ENCODE data around the gene NIPA2.

The NIPA2 gene

GRCh38 chr15:22839046-22839695, 705 bp downstream of the NIPA2 start:
- no peak for DNase-seq (ENCODE audit: low read depth)

- DNase-seq (ENCODE audit: low read depth): no peak
These were observed 6.2 kb downstream of the NIPA2 start for GRCh38 chr15:22844421-22845288.

GRCh38 chr15:22845289-22845900, 6.9 kb downstream of the NIPA2 start:
- no peak for DNase-seq (ENCODE audit: low read depth)

GRCh38 chr15:22846073-22846472, 7.6 kb downstream of the NIPA2 start:
- DNase-seq (ENCODE audit: low read depth): no peak

GRCh38 chr15:22850055-22850454, 11.6 kb downstream of the NIPA2 start:
- no peak for DNase-seq (ENCODE audit: low read depth)

GRCh38 chr15:22851513-22851912, 13.0 kb downstream of the NIPA2 start:
- no peak for DNase-seq (ENCODE audit: low read depth)

- no peak for DNase-seq (ENCODE audit: low read depth)
These were observed 17.3 kb downstream of the NIPA2 start for GRCh38 chr15:22855791-22856190.

GRCh38 chr15:22856659-22857058, 18.2 kb downstream of the NIPA2 start:
- DNase-seq (ENCODE audit: low read depth): no peak

GRCh38 chr15:22861161-22861560, 22.7 kb downstream of the NIPA2 start:
- DNase-seq (ENCODE audit: low read depth): no peak

GRCh38 chr15:22863356-22863755, 24.9 kb downstream of the NIPA2 start:
- no peak for DNase-seq (ENCODE audit: low read depth)

- no peak for DNase-seq (ENCODE audit: low read depth)
These were observed 27.6 kb downstream of the NIPA2 start for GRCh38 chr15:22866079-22866478.

GRCh38 chr15:22867886-22868285, 29.4 kb downstream of the NIPA2 start:
- DNase-seq (ENCODE audit: low read depth): no peak

- no peak for DNase-seq (ENCODE audit: low read depth)
These were observed 30.0 kb downstream of the NIPA2 start for GRCh38 chr15:22868495-22868894.

- no peak for DNase-seq (ENCODE audit: low read depth)
These were observed 30.5 kb downstream of the NIPA2 start for GRCh38 chr15:22868928-22869327.

- DNase-seq (ENCODE audit: low read depth): no peak
These were observed 31.4 kb downstream of the NIPA2 start for GRCh38 chr15:22869856-22870255.

- no peak for DNase-seq (ENCODE audit: low read depth)
These were observed 32.4 kb downstream of the NIPA2 start for GRCh38 chr15:22870865-22871264.

GRCh38 chr15:22871481-22872086, 33.1 kb downstream of the NIPA2 start:
- DNase-seq (ENCODE audit: low read depth): no peak

GRCh38 chr15:22872936-22873701, 34.7 kb downstream of the NIPA2 start:
- no peak for DNase-seq (ENCODE audit: low read depth)

- no peak for DNase-seq (ENCODE audit: low read depth)
These were observed 35.4 kb downstream of the NIPA2 start for GRCh38 chr15:22873841-22874240.

- DNase-seq (ENCODE audit: low read depth): no peak
These were observed 35.8 kb downstream of the NIPA2 start for GRCh38 chr15:22874256-22874655.

- DNase-seq (ENCODE audit: low read depth): no peak
These were observed 36.5 kb downstream of the NIPA2 start for GRCh38 chr15:22874966-22875365.

- DNase-seq (ENCODE audit: low read depth): no peak
These were observed 38.7 kb downstream of the NIPA2 start for GRCh38 chr15:22877117-22877516.
